Hippocampal formation (tissue), 2 donors: Measurements from ENCODE around the gene RPL15.

Source experiments
- DNase-seq, 2 donors: peaks; one replicate each; lab custom pipeline; 2025; lab: John Stamatoyannopoulos, UW

RPL15 gene

DNA sequence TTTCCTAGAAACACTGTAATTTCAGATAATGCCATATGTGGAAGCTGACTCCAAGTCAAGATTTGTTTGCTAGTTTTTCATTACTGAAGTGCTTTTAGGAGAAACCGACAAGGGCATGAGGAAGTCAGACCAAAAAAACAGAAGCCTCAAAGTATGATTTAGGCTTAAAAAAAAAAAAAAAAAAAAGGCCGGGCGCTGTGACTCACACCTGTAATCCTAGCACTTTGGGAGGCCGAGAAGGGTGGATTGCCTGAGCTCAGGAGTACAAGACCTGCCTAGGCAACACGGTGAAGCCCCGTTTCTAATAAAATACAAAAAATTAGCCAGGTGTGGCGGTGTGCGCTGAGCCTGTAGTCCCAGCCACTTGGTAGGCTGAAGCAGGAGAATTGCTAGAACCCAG is 11.6 kb downstream of the RPL15 start:
- DNase-seq: no peak

DNA sequence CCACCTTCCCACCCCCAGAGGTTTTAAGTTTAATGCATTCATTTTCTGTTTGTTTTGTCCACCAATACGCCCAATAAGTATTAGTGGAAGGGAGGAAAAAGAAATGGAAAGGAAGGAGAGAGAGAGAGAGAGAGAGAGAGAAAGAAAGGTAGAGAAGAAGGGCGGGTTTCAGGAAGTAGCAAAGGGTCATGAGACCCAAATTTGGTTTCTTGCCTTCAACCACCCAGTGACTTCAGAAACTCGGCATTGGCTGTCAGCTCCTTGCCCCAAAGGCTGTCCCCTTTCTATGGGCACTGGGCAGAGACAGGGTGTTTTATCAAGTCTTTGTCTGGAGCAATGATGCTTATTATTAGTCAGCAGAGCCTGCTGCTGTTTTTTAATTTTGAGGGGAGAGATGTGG is 14.7 kb downstream of the RPL15 start:
- DNase-seq: no peak

GRCh38 chr3:23932571-23932970 is 15.6 kb downstream of the RPL15 start:
- no peak for DNase-seq

GRCh38 chr3:23934253-23934652 is 17.3 kb downstream of the RPL15 start:
- no peak for DNase-seq

GRCh38 chr3:23937296-23937695 is 20.4 kb downstream of the RPL15 start:
- no peak for DNase-seq

DNA sequence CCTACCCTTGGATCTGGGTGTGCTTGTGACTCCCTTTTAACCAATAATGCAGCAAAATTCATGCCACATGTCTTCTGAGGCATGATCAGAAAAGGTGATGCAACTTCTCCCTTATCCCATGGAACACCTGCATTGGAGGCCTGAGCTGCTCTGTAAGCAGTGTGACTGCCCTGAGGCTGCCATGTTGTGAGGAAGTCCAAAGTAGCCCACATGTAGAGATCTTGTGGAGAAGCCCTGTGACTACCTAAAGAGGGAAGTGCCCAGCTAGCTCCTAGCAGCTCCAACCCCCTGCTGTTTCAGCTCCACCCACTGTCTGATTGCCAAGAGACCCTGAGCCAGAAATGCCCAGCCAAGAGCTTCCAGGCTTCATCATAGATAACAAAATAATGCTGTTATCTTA is 21.8 kb downstream of the RPL15 start:
- DNase-seq: no peak

- no peak for DNase-seq
Measured at GRCh38 chr3:23940775-23941174, 23.8 kb downstream of the RPL15 start.

GRCh38 chr3:23941440-23941839 is 24.5 kb downstream of the RPL15 start:
- DNase-seq: no peak

DNA sequence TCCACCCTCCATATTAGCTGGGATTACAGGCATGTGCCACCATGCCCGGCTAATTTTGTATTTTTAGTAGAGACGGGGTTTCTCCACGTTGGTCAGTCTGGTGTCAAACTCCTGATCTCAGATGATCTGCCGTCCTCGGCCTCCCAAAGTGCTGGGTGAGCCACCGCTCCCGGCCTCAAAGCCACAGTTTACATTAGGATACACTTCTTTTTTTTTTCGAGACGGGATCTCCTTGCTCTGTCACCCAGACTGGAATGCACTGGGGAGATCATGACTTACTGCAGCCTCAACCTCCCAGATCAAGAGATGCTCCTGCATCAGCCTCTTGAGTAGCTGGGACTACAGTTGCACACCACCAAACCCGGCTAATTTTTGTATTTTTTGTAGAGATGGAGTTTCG is 25.6 kb downstream of the RPL15 start:
- no peak for DNase-seq

- no peak for DNase-seq
Measured at GRCh38 chr3:23944007-23944783, 27.3 kb downstream of the RPL15 start.

DNA sequence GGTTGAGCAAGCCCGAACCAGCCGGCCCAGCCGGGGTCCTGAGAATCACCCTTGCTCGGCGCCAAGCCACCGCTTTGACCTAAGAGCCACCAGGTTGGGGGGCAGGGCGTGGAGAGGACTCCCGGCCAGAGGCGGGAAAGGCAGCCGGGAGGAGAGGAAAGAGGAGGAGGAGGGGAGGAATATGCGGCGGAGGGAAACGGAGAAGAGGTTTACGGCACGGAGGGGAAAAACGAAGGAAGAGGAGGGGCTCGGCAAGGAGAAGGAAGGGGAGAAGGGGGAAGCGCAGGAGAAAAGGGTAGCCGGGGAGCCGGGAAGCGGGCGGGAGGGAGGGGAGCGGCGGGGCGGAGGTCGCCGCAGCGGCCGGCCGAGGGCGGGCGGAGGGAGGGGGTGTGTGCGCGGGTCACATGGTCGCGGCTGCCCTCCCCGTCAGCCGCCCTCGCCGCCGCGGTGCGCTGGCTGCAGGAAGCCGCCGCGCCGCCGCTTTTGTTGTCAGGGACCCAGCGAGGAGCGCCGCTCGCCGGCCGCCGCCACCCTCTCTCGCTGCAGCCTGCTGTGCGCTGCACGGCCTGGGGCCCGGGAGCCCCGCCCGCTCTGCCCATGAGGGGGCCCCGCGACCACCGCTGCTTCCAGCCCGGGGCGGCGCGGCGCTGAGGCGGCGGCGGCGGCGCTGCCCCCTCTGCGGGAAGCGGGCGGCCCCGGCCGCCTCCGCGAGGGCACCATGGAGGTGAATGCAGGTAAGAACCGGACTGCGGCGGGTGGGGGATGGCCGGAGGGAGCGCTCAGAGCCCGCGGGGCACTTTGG is 28.1 kb downstream of the RPL15 start, which contains the start of gene NR1D2:
NR1D2 (plus strand) TSS at position 426 of the 802 bp plus-strand sequence; CDS start at position 719, 293 bp downstream.
- peak; percentile 76 to 81 for DNase-seq

DNA sequence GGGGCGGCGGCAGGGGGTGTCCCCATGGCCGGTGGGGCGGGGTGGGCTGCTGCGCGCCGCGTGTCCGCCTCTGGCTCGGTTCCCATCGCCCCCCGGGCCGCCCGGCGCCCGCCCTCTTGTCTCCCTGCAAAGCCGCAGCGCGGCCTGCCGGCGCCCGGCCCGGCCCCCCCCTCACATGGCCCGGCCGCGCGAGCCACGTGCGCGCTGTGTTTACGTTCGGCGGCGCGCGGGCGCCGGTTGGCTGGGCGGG is 28.7 kb downstream of the RPL15 start:
- no peak for DNase-seq

- DNase-seq: peak; percentile 91 to 96
Measured at GRCh38 chr3:23945913-23946687, 29.2 kb downstream of the RPL15 start.

DNA sequence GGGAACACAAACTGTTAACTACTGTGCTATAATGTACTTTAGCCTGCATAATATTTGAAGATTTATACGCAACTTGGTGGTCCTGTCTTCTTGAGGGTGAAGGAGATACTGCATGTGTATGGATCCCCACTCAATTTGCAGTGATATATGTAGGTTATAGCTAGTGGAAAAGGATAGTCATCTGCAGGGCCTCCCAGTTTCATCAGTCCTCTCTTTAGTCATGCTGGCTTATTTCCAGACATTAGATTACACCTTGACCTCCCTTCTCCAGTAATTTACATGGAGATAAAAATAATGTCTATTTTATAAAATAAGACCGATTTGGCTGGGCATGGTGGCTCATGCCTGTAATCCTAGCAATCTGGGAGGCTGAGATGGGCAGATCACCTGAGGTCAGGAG is 31.8 kb downstream of the RPL15 start:
- DNase-seq: no peak

- DNase-seq: no peak
Measured at GRCh38 chr3:23949784-23950183, 32.9 kb downstream of the RPL15 start.

DNA sequence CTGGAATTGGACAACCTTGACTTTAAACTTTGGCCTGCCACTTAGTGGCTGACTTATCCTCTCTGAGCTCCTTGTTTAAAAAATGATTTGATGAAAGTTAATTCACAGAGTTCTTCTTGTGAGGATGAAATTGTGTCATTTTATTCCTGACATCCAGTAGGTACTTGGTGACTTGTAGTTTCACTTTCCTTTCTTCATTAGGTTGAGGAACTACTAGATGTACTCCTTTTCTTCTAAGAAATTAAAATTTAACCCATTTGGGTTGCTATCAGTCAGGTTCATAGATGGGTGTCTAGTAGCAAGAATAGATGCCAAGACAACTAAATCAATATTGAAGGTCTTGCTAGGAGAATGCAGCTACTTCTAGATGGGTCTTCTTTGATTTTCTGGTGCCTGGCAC is 33.4 kb downstream of the RPL15 start:
- no peak for DNase-seq

- DNase-seq: no peak
Measured at GRCh38 chr3:23952646-23953045, 35.7 kb downstream of the RPL15 start.

- DNase-seq: no peak
Measured at GRCh38 chr3:23953523-23953922, 36.6 kb downstream of the RPL15 start.

GRCh38 chr3:23954144-23954543 is 37.2 kb downstream of the RPL15 start:
- DNase-seq: no peak

- no peak for DNase-seq
Measured at GRCh38 chr3:23956701-23957100, 39.8 kb downstream of the RPL15 start.

GRCh38 chr3:23959135-23959900 is 42.4 kb downstream of the RPL15 start:
- DNase-seq: no peak

- DNase-seq: no peak
Measured at GRCh38 chr3:23960649-23961048, 43.7 kb downstream of the RPL15 start.
